Femur (tissue), 1 donor: ENCODE results near the gene SIGLEC12.
"Not testable (repeated sequence)": the region's sequence is repeated elsewhere in the genome, so short reads cannot be mapped to it uniquely, and the experiment has no call there.

Source experiments
- DNase-seq: peaks from one replicate; pipeline ENCODE4 v3.0.0-alpha.2; 2017

SIGLEC12 gene

DNA sequence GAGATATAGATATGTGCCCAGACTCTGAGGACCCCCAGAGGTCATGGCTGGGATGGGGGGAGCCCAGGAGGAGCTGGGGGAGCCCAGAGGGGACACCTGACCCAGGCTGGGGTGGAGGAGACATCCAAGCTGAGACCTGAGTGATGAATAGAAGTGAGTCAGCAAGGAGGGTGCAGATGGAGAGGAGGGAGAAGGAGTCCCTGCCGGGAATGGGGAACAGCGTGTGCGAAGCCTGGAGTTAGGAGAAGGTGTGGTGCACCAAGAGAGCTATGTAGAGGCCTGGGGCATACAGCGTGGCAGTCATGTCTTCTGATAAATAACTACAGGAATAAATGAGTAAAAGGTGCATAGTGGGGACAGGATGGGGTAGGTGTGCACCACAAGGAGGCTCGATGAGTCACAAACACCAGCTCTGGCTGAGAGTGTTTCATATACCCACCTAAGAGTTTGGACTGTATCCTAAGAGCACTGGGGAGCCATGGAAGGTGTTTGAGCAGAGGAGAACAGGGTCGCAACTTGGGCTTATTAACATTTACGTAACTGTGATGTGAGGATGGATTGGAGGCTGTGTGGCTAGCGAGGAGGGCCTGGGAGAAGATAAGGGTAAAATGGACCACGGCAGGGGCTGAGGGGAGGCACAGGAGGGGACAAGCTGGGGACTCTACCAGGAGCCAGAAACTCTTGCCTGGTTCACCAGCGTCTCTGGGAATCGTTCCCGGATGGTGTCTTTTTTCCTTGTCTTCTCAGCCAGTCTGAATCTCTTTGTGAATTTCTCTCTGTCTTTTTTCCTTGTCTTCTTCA, 21.9 kb downstream of the SIGLEC12 start:
- no peak for DNase-seq

DNA sequence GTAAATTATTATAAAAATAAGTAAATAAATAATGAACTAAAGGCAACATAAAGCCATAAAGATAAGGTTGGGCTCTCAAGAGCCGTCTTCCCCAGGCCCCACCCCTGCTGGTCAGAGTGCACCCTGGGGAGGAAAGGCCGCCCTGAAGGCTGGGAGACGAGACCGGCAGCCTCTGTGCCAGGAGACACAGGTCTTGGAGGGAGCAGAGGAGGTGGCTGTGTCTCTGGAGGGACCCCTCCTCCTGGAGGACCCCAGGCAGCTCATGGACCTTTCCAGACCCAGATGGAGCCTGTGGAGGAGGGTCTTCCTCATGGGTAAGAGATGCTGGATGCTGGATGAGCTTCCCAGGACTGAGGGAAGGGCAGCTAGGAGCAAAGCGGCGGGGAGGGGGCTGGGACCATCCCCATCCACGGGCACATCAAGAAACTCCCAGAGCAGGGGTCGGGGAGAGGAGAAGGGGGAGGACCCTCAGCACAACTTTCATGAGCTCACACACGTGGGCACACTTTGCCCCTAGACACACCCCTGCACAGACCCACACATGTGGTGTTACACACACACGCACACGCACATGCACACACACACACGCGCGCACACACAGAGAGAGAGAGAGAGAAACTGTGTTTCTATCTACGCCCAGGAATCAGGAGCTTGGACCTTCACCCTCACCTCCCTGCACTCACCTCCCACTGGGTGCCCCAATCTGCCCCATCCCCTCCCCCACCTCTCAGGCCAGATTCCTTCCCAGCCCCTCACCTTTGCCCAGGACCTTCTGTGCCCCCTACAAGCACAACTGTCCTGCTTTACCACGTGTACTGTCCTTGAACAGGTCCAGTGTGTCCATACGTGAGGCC, 23.0 kb downstream of the SIGLEC12 start, which contains the start of gene CEACAM18:
CEACAM18 (plus strand) TSS at position 159 of the 854 bp plus-strand sequence.
- DNase-seq = no peak

DNA sequence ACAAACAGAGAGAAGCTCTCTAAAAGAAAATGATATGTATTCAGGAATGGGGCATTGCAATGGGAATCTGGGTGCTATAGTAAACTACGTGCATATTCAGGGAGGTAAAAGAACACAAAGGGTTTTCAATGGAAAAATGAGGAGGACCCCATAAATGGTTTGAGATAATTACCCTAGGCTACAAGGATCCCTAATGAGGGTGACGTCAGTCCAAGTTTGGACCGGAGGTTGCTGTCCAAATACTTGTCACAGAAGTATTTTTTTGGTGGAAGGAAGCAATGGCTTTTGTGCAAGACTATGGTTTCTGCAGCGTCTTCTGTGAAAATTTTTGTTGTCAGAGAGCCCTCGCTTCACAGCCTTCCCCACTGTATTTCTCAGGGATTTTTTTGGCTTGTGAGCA, 24.3 kb downstream of the SIGLEC12 start:
- no peak for DNase-seq

GRCh38 chr19:51476164-51476563, 25.4 kb downstream of the SIGLEC12 start:
- DNase-seq = no peak

DNA sequence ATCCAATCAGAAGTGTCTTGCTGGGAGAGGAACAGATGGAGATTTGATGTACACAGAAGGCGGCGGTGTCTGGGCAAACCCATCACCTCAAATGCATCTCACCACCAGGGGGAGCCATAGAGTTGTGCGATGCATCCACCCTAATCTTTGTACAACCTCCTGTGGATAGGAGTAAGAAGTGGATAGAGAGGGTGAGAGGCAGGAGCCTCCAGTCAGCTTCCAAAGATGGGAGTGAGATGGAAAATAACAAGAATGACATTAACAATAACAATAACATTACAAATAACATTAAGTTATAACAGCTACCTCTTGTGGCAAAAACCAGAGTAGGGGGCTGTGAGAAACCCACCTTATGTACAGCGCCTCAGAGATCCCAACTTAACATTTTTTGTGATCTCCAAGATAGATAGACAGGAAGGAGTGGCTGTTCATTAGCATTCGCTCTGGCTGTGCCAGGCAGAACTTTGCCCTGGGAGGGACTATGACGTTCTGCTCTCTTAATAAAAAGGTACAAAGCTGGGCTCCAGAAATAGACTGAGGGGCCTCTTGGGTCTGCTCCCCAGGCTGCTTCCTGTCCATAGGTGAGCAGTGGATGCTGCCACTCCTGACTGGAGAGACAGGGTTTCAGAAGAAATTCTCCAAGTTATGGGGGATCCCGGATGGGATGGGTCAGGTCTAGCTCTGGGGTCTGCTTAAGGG, 28.4 kb downstream of the SIGLEC12 start:
- DNase-seq = peak; percentile 58

GRCh38 chr19:51472607-51473006, 29.0 kb downstream of the SIGLEC12 start:
- no peak for DNase-seq

- DNase-seq = no peak
These were observed 30.1 kb downstream of the SIGLEC12 start for GRCh38 chr19:51471527-51471926.

- DNase-seq = no peak
These were observed 30.6 kb downstream of the SIGLEC12 start for GRCh38 chr19:51470966-51471365.

- DNase-seq = no peak
These were observed 32.0 kb downstream of the SIGLEC12 start for GRCh38 chr19:51469629-51470028.

GRCh38 chr19:51469162-51469561, 32.4 kb downstream of the SIGLEC12 start:
- DNase-seq = no peak

- DNase-seq = no peak
These were observed 33.1 kb downstream of the SIGLEC12 start for GRCh38 chr19:51468545-51468920.

- DNase-seq = no peak
These were observed 33.6 kb downstream of the SIGLEC12 start for GRCh38 chr19:51467864-51468544.

- no peak for DNase-seq
These were observed 34.9 kb downstream of the SIGLEC12 start for GRCh38 chr19:51466723-51467122.

DNA sequence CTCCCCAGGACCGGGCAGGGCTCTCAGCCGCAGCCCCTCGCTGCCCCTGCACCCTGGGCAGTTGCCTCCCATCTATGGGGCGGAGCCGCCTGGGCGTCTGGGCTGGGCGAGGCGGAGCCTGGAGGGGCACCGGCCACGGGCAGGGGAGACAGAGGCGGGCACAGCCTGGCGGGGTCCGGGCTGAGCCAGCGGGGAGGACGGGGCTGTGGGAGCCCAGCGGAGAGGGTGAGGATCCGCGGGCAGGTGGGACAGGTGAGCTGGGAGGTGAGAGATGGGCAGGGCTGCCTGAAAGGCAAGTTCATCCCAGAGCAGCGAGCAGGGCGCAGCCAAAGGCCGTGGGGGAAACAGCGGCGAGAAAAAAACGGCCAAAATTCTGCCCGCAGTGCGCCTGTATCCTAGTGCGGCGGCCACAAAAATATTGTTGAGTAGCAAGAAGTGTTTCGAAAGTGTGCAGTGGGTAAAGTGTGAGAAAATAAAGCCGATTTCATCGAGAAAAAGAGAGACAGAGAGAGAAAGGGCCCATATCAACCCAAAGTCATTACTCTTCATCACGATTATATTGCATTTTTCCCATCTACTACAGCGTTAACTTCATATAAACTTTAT, 37.5 kb downstream of the SIGLEC12 start:
- DNase-seq = not testable (repeated sequence)

GRCh38 chr19:51462681-51463080, 38.9 kb downstream of the SIGLEC12 start:
- no peak for DNase-seq

- DNase-seq = no peak
These were observed 39.3 kb downstream of the SIGLEC12 start for GRCh38 chr19:51462276-51462675.

GRCh38 chr19:51461723-51462161, 39.9 kb downstream of the SIGLEC12 start:
- DNase-seq = peak; percentile 40

DNA sequence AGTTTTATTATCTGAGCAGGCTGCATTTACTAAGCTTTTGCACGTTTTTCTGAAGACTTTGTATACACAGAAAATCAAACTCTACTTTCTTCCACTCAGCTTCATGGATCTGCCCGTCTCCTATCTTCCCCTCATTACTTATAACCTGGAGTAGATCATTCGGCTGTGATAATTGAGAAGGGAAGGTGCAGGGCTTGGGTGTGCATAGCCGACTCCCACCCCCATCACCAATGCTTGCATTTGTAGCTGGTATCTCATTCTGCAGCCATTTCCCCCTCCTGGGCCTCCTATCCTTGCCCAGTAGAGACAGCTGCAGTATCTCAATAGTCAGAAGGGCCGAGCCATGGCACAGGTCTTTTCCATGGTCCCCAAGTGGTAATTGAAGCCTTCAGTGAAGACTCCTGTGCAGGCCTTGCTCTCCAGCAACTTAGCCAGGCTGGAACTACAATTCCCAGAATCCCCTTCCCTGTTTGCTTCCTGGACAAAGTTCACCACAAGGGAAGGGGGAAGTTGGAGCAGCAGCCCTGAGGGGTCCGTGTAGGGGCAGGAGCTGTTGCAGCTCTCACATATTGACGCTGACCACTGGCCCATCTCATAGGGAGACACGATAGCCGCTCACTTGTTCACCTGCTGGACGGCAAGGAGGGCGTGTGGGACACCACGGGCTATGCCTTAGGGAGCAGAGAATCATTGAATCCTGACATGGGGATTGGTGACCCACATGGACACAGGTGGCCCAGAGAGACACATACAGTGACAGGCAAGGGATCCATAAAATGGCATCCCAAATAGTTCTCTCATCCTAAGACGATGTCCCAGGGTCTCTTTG, 41.2 kb downstream of the SIGLEC12 start:
- DNase-seq = no peak

DNA sequence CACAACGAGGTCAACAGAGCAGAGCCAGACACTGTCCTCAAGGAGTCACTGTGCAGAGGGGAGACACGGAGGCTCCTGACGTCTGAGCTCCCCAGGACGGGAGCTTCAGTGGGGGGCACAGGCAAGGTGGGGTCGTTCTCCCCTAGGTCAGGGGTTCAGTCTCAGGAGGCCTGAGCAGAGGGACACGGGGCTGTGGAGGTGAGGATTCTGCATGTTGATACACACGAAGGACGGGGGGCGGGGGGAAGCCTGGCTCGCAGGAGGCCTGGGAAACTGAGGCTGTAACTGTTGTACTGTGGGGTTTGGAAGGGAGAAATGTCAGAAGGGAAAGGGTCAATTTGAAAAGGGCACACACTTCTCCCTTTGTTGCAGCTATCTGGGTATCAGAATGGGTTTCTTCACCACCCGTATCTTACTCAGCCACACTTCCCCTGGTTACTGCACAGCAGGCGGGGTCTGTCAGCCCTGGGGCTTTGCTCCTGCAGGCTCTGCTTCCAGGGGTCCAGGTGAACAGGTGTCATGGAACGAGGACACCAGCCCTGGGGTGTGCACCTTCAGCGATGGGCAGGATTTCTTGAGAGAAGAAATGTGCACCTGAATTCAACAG, 42.6 kb downstream of the SIGLEC12 start:
- no peak for DNase-seq

DNA sequence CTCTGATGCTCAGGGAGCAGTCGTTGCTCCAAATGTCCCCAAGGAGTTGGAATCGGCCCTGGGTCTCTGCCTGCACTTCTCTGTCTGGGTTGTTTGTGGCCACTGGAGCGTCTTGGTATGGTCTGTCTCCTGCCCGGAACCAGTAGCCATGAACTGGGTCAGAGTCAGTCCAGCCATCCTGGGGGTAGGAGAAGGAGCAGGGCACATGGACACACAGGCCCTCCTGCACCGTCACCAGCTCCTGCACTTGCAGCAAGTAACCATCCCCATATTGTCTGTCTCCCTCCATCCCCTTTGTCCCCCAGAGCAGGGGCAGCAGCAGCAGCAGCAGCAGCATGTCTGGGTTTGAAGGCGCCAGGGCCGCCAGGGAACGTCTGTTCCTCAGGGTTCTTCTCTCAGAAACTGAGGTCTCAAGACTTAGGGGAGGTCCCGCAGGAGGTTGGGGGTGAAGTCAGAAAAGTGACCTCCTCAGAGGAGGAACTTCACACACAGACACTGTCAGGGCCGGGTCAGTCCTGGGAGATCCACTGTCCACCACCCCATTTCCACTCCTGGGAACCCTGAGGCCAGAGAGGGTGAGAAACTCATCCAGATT, 43.5 kb downstream of the SIGLEC12 start, which contains the start of gene SIGLEC8:
SIGLEC8 (minus strand) TSS at position 404 of the 595 bp plus-strand sequence; CDS start at position 337, 67 bp downstream.
- no peak for DNase-seq
